A549 (cell line): Measurements from ENCODE around the gene SELENOW. TPM values are rescaled to one million over a fixed set of nuclear protein-coding genes. Genes with fewer than 3 reads are reported as not detected.
"Not testable (repeated sequence)": the region's sequence is repeated elsewhere in the genome, so short reads cannot be mapped to it uniquely, and the experiment has no call there.

Experiments used
- ATAC-seq, 2 experiments: fragments of 200-7000 bp in 1 of 2; fragments of >200 bp in 1 of 2; cut with Nextera tagmentation in 1 of 2; cut with Tn5 transposase in 1 of 2; 3 replicates each; pipeline versions ENCODE4 v1.8.0 to v1.9.1; 2018 to 2020; ENCODE audit warnings: mild to moderate bottlenecking in 1 of 2, moderate library complexity in 1 of 2
- CTCF ChIA-PET: fragments of 300-600 bp; sonication (Branson Sonifier 250); formaldehyde crosslinking; extraction: SDS; loops from one replicate; lab custom pipeline; 2021; ENCODE audit warnings: antibody characterized with exemption, inconsistent platforms; lab: Yijun Ruan, JAX
- POLR2A ChIA-PET: fragments of 350-600 bp; formaldehyde crosslinking; extraction: SDS; loops from one replicate; lab custom pipeline; 2021; ENCODE audit warnings: antibody characterized with exemption, inconsistent platforms; lab: Yijun Ruan, JAX
- DNase-seq, 2 experiments: peaks; one replicate each; pipeline versions ENCODE4 v3.0.0 to v3.0.0-alpha.2; 2011 to 2016; ENCODE audit warnings: low read depth in 1 of 2, low spot score in 1 of 2
- FAIRE-seq: peaks from 2 replicates; lab custom pipeline; 2011; peaks lifted over from hg19 to GRCh38; lab: Jason Lieb, UNC
- H3K27ac ChIP-seq, 2 experiments: fragments of >200 bp; sonication (Bioruptor Twin); formaldehyde crosslinking; 3 replicates each; pipeline ENCODE4 v1.5.1; 2016 to 2017
- H3K4me1 ChIP-seq: fragments of >200 bp; sonication (Bioruptor Twin); formaldehyde crosslinking; 3 replicates; pipeline ENCODE4 v1.6.1; 2016
- H3K4me2 ChIP-seq: fragments of >200 bp; sonication (Bioruptor Twin); formaldehyde crosslinking; 3 replicates; pipeline ENCODE4 v1.6.1; 2016
- H3K4me3 ChIP-seq: fragments of >200 bp; sonication (Bioruptor Twin); formaldehyde crosslinking; 3 replicates; pipeline ENCODE4 v1.5.1; 2016
- H3K9me3 ChIP-seq: fragments of >200 bp; sonication (Bioruptor Twin); formaldehyde crosslinking; 3 replicates; pipeline ENCODE4 v1.6.1; 2016
- BCL3 ChIP-seq: fragments of >200 bp; sonication (Bioruptor Twin); formaldehyde crosslinking; IDR thresholded peaks from 3 replicates; pipeline ENCODE4 v1.6.1; 2016
- CBX8 ChIP-seq: fragments of 200-600 bp; sonication (generic); IDR thresholded peaks from 2 replicates; pipeline ENCODE4 v1.6.1; 2016
- CHD4 ChIP-seq: fragments of 200-600 bp; sonication (generic); IDR thresholded peaks from 2 replicates; pipeline ENCODE4 v1.6.1; 2016; ENCODE audit warnings: antibody characterized with exemption, mild to moderate bottlenecking, borderline replicate concordance
- HMGXB4 ChIP-seq: fragments of 250-450 bp; sonication (Bioruptor Pico); IDR thresholded peaks from 2 replicates; pipeline ENCODE4 v1.5.0; 2021; ENCODE audit warnings: mild to moderate bottlenecking, moderate library complexity, borderline replicate concordance
- HOXB5 ChIP-seq: fragments of 250-450 bp; sonication (Bioruptor Pico); IDR thresholded peaks from 2 replicates; pipeline ENCODE4 v1.5.0; 2020; ENCODE audit warnings: mild to moderate bottlenecking, moderate library complexity
- KDM5A ChIP-seq: fragments of 200-600 bp; sonication (generic); IDR thresholded peaks from 2 replicates; pipeline ENCODE4 v1.6.1; 2016; ENCODE audit warnings: antibody characterized with exemption, mild to moderate bottlenecking
- MAZ ChIP-seq: fragments of 150-350 bp; IDR thresholded peaks from 2 replicates; pipeline ENCODE4 v1.6.1; 2014; ENCODE audit warnings: antibody characterized with exemption, low read depth, low read length, borderline replicate concordance
- NR3C1 ChIP-seq: fragments of >200 bp; sonication (Bioruptor Twin); formaldehyde crosslinking; IDR thresholded peaks from 3 replicates; pipeline ENCODE4 v1.6.1; 2017
- RCOR1 ChIP-seq: fragments of 150-350 bp; IDR thresholded peaks from 2 replicates; pipeline ENCODE4 v1.6.1; 2014; ENCODE audit warnings: antibody characterized with exemption, low read length, low read depth
- RFX5 ChIP-seq: fragments of 450-650 bp; IDR thresholded peaks from 2 replicates; pipeline ENCODE4 v1.7.1; 2014; ENCODE audit warnings: antibody characterized with exemption, mild to moderate bottlenecking, moderate library complexity
- SMC3 ChIP-seq: fragments of >200 bp; sonication (Bioruptor Twin); formaldehyde crosslinking; IDR thresholded peaks from 3 replicates; pipeline ENCODE4 v1.6.1; 2018; ENCODE audit warnings: inconsistent platforms
- SREBF2 ChIP-seq: fragments of 450-650 bp; IDR thresholded peaks from 2 replicates; pipeline ENCODE4 v1.6.1; 2014; ENCODE audit warnings: mild to moderate bottlenecking, moderate library complexity
- ZC3H11A ChIP-seq: fragments of 450-650 bp; IDR thresholded peaks from 2 replicates; pipeline ENCODE4 v1.6.1; 2014; ENCODE audit warnings: antibody characterized with exemption, mild to moderate bottlenecking
- ZSCAN20 ChIP-seq: fragments of 250-450 bp; sonication (Bioruptor Pico); IDR thresholded peaks from 2 replicates; pipeline ENCODE4 v1.8.0; 2022; ENCODE audit warnings: mild to moderate bottlenecking, moderate library complexity
- WGBS: methylation state at CpG from one replicate; pipeline ENCODE4 v1.1.6; 2017; ENCODE audit errors: missing lambda C conversion rate; 5-methylcytosine and 5-hydroxymethylcytosine counted together
- polyA plus RNA-seq, 4 experiments: library from polyadenylated mRNA; depleted of rRNA in 3 of 4; stranded (reverse); fragments of >200 nt; fragmentation: RNase III in 1 of 4; extraction: RNeasy Plus Mini Kit Qiagen cat#74134 plus additional on column Dnase treatment in 1 of 4; gene quantifications; 2 replicates in 3 of 4; 3 replicates in 1 of 4; pipeline ENCODE4 v1.2.3, GENCODE V29; 2011 to 2017
- TF ChIP-seq, protein P1 (sequence below): fragments of 250-450 bp; sonication (Bioruptor Pico); IDR thresholded peaks from 2 replicates; pipeline ENCODE4 v1.5.0; 2020; ENCODE audit warnings: low read depth, mild to moderate bottlenecking, moderate library complexity
- TF ChIP-seq, protein P2 (sequence below): IDR thresholded peaks from 2 replicates; pipeline ENCODE4 v1.6.1; 2012; ENCODE audit warnings: low read depth, borderline replicate concordance

Gene SELENOW
- polyA plus RNA-seq, 2 of the 4 experiments (the other 2 are of a cell fraction), result 114 to 155 TPM

GRCh38 chr19:47804451-47804850, 25.9 kb downstream of the SELENOW start, which contains the start of gene TPRX1:
TPRX1 (minus strand) TSS chr19:47804551; CDS start chr19:47804539, 12 bp downstream.
- ChIA-PET CTCF (interaction anchor here (1.3 to 3.6 kb wide), 3 partner anchors 8 to 59 kb away, joined by 3 to 33 read pairs (median 19); no protein-coding TSS in a partner anchor), POLR2A (interaction anchor here (0.6 kb wide), 1 partner anchor 37 kb away, joined by 9 read pairs; no protein-coding TSS in a partner anchor)
- not testable (repeated sequence) for H3K27ac ChIP-seq, H3K9me3 ChIP-seq, H3K4me2 ChIP-seq, H3K4me3 ChIP-seq, H3K4me1 ChIP-seq, FAIRE-seq, DNase-seq
- peak; percentile 43 to 44; a peak in 4 of 6 replicates for ATAC-seq
- 27% methylated on average over 5 of the region's 5 CpGs for WGBS

DNA sequence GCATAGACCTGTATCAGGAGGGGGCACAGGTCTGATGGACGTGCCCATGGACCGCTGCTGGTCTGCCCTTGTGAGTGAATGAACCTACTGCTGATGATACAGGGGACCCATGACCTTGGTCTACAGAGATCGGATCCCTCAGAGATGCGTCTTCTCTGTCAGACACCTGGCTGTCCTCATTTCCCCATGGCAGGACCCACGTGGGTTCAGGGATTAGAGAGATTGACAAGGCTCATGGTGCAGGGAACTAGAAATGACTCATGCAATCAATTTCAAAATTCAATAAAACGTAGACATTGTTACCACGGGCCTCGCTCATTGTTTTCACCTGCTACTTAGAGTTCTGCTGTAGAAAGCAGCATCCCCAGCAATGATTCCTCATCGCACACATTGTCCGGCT, 26.8 kb downstream of the SELENOW start:
- CTCF ChIA-PET, result interaction anchor here (1.3 to 3.6 kb wide), 5 partner anchors 9 to 63 kb away, joined by 3 to 33 read pairs (median 10); no protein-coding TSS in a partner anchor
- FAIRE-seq (no peak), ATAC-seq (peak in 1 of 2 experiments; percentile 24; a peak in 3 of 6 replicates), DNase-seq (no peak)
- Histone ChIP-seq H3K4me1 (no peaks in the 10 kb centered on the region; the same call in 2 of the 3 replicates), H3K4me2 (no peak overlapping the region), H3K27ac (no peak overlapping the region), H3K9me3 (peaks cover 4% of the 10 kb centered on the region; the same call in 1 of the 3 replicates), H3K4me3 (no peak overlapping the region)
- TF ChIP-seq SMC3 (no peak), HMGXB4 (CRISPR knock-in tag) (no peak), MAZ (no peak), KDM5A (no peak), HOXB5 (CRISPR knock-in tag) (no peak)
- TF ChIP-seq, protein P1, sequence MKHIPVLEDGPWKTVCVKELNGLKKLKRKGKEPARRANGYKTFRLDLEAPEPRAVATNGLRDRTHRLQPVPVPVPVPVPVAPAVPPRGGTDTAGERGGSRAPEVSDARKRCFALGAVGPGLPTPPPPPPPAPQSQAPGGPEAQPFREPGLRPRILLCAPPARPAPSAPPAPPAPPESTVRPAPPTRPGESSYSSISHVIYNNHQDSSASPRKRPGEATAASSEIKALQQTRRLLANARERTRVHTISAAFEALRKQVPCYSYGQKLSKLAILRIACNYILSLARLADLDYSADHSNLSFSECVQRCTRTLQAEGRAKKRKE (CRISPR knock-in tag), result no peak
- POLR2A ChIA-PET, result no interaction called here
- 52% methylated on average over 10 of the region's 10 CpGs for WGBS

DNA sequence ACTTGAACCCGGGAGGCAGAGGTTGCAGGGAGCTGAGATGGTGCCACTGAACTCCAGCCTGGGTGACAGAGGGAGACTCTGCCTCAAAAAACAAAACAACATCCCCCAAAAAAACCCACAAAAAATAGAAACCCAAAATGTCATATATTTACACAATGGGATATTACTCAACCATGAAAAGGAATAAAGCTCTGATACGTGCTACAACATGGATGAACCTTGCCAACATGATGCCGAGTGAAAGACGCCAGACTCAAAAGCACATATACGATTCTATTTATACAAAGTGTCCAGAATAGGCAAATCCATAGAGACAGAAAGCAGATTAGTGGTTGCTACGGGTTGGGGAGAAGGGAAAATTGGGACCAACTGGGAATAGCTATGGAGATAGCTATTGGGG, 27.9 kb downstream of the SELENOW start:
- no peak for DNase-seq
- no peaks in the 10 kb centered on the region; the same call in 2 of the 3 replicates for H3K4me1 ChIP-seq
- CTCF ChIA-PET, result interaction anchor here (0.6 to 3.6 kb wide), 9 partner anchors 8 to 106 kb away, joined by 3 to 33 read pairs (median 5); partner anchors contain the start of gene EHD2
- H3K27ac ChIP-seq, result no peak overlapping the region
- peaks cover 4% of the 10 kb centered on the region; the same call in 1 of the 3 replicates for H3K9me3 ChIP-seq
- H3K4me3 ChIP-seq, result no peak overlapping the region
- no peak for ATAC-seq
- POLR2A ChIA-PET, result interaction anchor here (0.7 kb wide), 1 partner anchor 88 kb away, joined by 4 read pairs; no protein-coding TSS in a partner anchor
- FAIRE-seq, result no peak
- WGBS, result 65% methylated on average over 6 of the region's 6 CpGs
- H3K4me2 ChIP-seq, result no peak overlapping the region
- TF ChIP-seq BCL3, result no peak
- TF ChIP-seq CHD4, result no peak
- no peak for TF ChIP-seq ZC3H11A
- TF ChIP-seq KDM5A, result no peak
- no peak for TF ChIP-seq SREBF2
- no peak for TF ChIP-seq CBX8
- TF ChIP-seq RCOR1, result no peak
- TF ChIP-seq ZSCAN20 (CRISPR knock-in tag), result no peak
- TF ChIP-seq RFX5, result no peak
- TF ChIP-seq, protein P2, sequence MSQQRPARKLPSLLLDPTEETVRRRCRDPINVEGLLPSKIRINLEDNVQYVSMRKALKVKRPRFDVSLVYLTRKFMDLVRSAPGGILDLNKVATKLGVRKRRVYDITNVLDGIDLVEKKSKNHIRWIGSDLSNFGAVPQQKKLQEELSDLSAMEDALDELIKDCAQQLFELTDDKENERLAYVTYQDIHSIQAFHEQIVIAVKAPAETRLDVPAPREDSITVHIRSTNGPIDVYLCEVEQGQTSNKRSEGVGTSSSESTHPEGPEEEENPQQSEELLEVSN, result no peak
- no peak for TF ChIP-seq NR3C1
